IMR-90 (cell line): ENCODE data around the gene TASP1. TPM values are rescaled to one million over a fixed set of nuclear protein-coding genes. Genes with fewer than 3 reads are reported as not detected.

Experiments used
- ATAC-seq: fragments of 200-7000 bp; cut with Tn5 transposase; 2 replicates; pipeline ENCODE4 v1.9.1; 2020; ENCODE audit warnings: low read depth, mild to moderate bottlenecking, moderate library complexity
- BruUV-seq: library from RNA; stranded (reverse); fragments of 400-500 nt; replicated peaks from 2 replicates; lab custom pipeline; 2021; lab: Mats Ljungman, UMichigan
- CTCF ChIA-PET: fragments of 300-600 bp; formaldehyde crosslinking; extraction: SDS; loops from one replicate; lab custom pipeline; 2021; ENCODE audit warnings: antibody characterized with exemption; lab: Yijun Ruan, JAX
- POLR2A ChIA-PET: fragments of 300-600 bp; sonication (Branson Sonifier 250); formaldehyde crosslinking; loops from one replicate; lab custom pipeline; 2022; ENCODE audit warnings: antibody characterized with exemption; ENCODE audit not compliant: unreplicated experiment; lab: Charles Lee
- DNase-seq: peaks from one replicate; pipeline ENCODE4 v3.0.0; 2013
- H2AFZ ChIP-seq: replicated peaks from 2 replicates; pipeline ENCODE3; 2013; ENCODE audit warnings: low read length, mild to moderate bottlenecking; ENCODE audit not compliant: poor library complexity
- H2AK5ac ChIP-seq: 2 replicates; pipeline ENCODE4 v1.6.1; 2013; ENCODE audit warnings: low read depth, low read length, inconsistent platforms
- H2AK9ac ChIP-seq: replicated peaks from 2 replicates; pipeline ENCODE3; 2013; ENCODE audit warnings: mild to moderate bottlenecking, low read depth, low read length, moderate library complexity; ENCODE audit not compliant: poor library complexity
- H2BK120ac ChIP-seq: 2 replicates; pipeline ENCODE4 v1.6.1; 2013; ENCODE audit warnings: low read depth, low read length, inconsistent platforms
- H2BK15ac ChIP-seq: 3 replicates; pipeline ENCODE4 v1.6.1; 2013; ENCODE audit warnings: low read depth, low read length, inconsistent platforms
- H2BK20ac ChIP-seq: 2 replicates; pipeline ENCODE4 v1.6.1; 2013; ENCODE audit warnings: low read depth, mild to moderate bottlenecking, inconsistent platforms, low read length, moderate library complexity
- H2BK5ac ChIP-seq: 2 replicates; pipeline ENCODE4 v1.6.1; 2013; ENCODE audit warnings: mild to moderate bottlenecking, low read depth, low read length, inconsistent platforms; ENCODE audit not compliant: poor library complexity, severe bottlenecking
- H3K14ac ChIP-seq: replicated peaks from 2 replicates; pipeline ENCODE4 v1.6.1; 2013; ENCODE audit warnings: low read depth, low read length, inconsistent platforms
- H3K18ac ChIP-seq: 2 replicates; pipeline ENCODE4 v1.6.1; 2013; ENCODE audit warnings: low read depth, low read length, control low read depth
- H3K23ac ChIP-seq: 2 replicates; pipeline ENCODE4 v1.6.1; 2013; ENCODE audit warnings: low read depth, low read length, inconsistent platforms
- H3K27ac ChIP-seq: 2 replicates; pipeline ENCODE4 v1.5.1; 2013; ENCODE audit warnings: mild to moderate bottlenecking, control low read depth, low read length; ENCODE audit not compliant: insufficient read depth
- H3K27me3 ChIP-seq: 2 replicates; pipeline ENCODE4 v1.6.1; 2013; ENCODE audit warnings: low read length; ENCODE audit not compliant: control insufficient read depth, insufficient read depth
- H3K36me3 ChIP-seq: 2 replicates; pipeline ENCODE4 v1.6.1; 2013; ENCODE audit warnings: low read length, mixed read lengths; ENCODE audit not compliant: control insufficient read depth, insufficient read depth
- H3K4ac ChIP-seq: 2 replicates; pipeline ENCODE4 v1.6.1; 2013; ENCODE audit warnings: low read depth, low read length, inconsistent platforms
- H3K4me1 ChIP-seq: 2 replicates; pipeline ENCODE4 v1.6.1; 2013; ENCODE audit warnings: low read length, mixed read lengths; ENCODE audit not compliant: control insufficient read depth, insufficient read depth
- H3K4me2 ChIP-seq: 2 replicates; pipeline ENCODE4 v1.6.1; 2013; ENCODE audit warnings: low read depth, mild to moderate bottlenecking, control low read depth, low read length, moderate library complexity
- H3K4me3 ChIP-seq: 2 replicates; pipeline ENCODE4 v1.5.1; 2013; ENCODE audit warnings: low read depth, mild to moderate bottlenecking, control low read depth, low read length, moderate library complexity; ENCODE audit not compliant: insufficient read depth
- H3K56ac ChIP-seq: 2 replicates; pipeline ENCODE4 v1.6.1; 2013; ENCODE audit warnings: low read length, inconsistent platforms; ENCODE audit not compliant: insufficient read depth; ENCODE audit errors: extremely low read depth
- H3K79me1 ChIP-seq, 2 experiments: 2 replicates each; pipeline ENCODE4 v1.6.1; 2013; ENCODE audit warnings: low read length in 2 of 2, inconsistent platforms in 1 of 2, low read depth in 1 of 2
- H3K9ac ChIP-seq: 2 replicates; pipeline ENCODE4 v1.6.1; 2013; ENCODE audit warnings: low read depth, low read length, control low read depth
- H3K9me1 ChIP-seq: 2 replicates; pipeline ENCODE4 v1.6.1; 2013; ENCODE audit warnings: low read length, inconsistent platforms; ENCODE audit not compliant: insufficient read depth
- H3K9me3 ChIP-seq: 2 replicates; pipeline ENCODE4 v1.6.1; 2013; ENCODE audit warnings: low read length; ENCODE audit not compliant: control insufficient read depth, insufficient read depth
- H4K20me1 ChIP-seq: 2 replicates; pipeline ENCODE4 v1.6.1; 2013; ENCODE audit warnings: low read length, inconsistent platforms; ENCODE audit not compliant: insufficient read depth
- H4K5ac ChIP-seq: 2 replicates; pipeline ENCODE4 v1.6.1; 2013; ENCODE audit warnings: mild to moderate bottlenecking, low read depth, low read length, control low read depth
- H4K8ac ChIP-seq, 2 experiments: 2 replicates each; pipeline ENCODE4 v1.6.1; 2013; ENCODE audit warnings: low read depth in 2 of 2, low read length in 2 of 2, control low read depth in 1 of 2, inconsistent platforms in 1 of 2
- H4K91ac ChIP-seq: 2 replicates; pipeline ENCODE4 v1.6.1; 2013; ENCODE audit warnings: low read depth, low read length, inconsistent platforms; ENCODE audit not compliant: insufficient read depth
- BHLHE40 ChIP-seq: fragments of 150-350 bp; IDR thresholded peaks from 2 replicates; pipeline ENCODE4 v1.6.1; 2016; ENCODE audit warnings: mild to moderate bottlenecking, low read depth, low read length
- CEBPB ChIP-seq: IDR thresholded peaks from 2 replicates; pipeline ENCODE4 v1.6.1; 2012; ENCODE audit warnings: low read depth, low read length, improper control_type of control experiment
- CHD1 ChIP-seq: IDR thresholded peaks from 2 replicates; pipeline ENCODE4 v1.6.1; 2012; ENCODE audit warnings: low read depth, low read length, improper control_type of control experiment
- FOS ChIP-seq: fragments of 150-350 bp; IDR thresholded peaks from 2 replicates; pipeline ENCODE4 v1.6.1; 2016; ENCODE audit warnings: low read depth, low read length
- MAFK ChIP-seq: IDR thresholded peaks from 2 replicates; pipeline ENCODE4 v1.6.1; 2012; ENCODE audit warnings: low read depth, low read length, improper control_type of control experiment
- MAZ ChIP-seq: IDR thresholded peaks from 2 replicates; pipeline ENCODE4 v1.6.1; 2012; ENCODE audit warnings: low read depth, mild to moderate bottlenecking, low read length, improper control_type of control experiment, moderate library complexity, borderline replicate concordance
- MXI1 ChIP-seq: IDR thresholded peaks from 2 replicates; pipeline ENCODE4 v1.6.1; 2012; ENCODE audit warnings: low read depth, mild to moderate bottlenecking, low read length, moderate library complexity, borderline replicate concordance
- NFE2L2 ChIP-seq: fragments of 150-350 bp; IDR thresholded peaks from 2 replicates; pipeline ENCODE4 v1.6.1; 2016; ENCODE audit warnings: low read depth, mild to moderate bottlenecking, low read length
- POLR2A ChIP-seq: IDR thresholded peaks from 2 replicates; pipeline ENCODE4 v1.6.1; 2012; ENCODE audit warnings: mild to moderate bottlenecking, low read depth, low read length
- RAD21 ChIP-seq: IDR thresholded peaks from 2 replicates; pipeline ENCODE4 v1.6.1; 2012; ENCODE audit warnings: low read length, improper control_type of control experiment
- RCOR1 ChIP-seq: IDR thresholded peaks from 2 replicates; pipeline ENCODE4 v1.6.1; 2012; ENCODE audit warnings: mild to moderate bottlenecking, low read length, improper control_type of control experiment; ENCODE audit not compliant: insufficient replicate concordance
- RFX5 ChIP-seq: IDR thresholded peaks from 2 replicates; pipeline ENCODE4 v1.8.0; 2012; ENCODE audit warnings: low read depth, mild to moderate bottlenecking, low read length, moderate library complexity
- SMC3 ChIP-seq: fragments of 150-350 bp; IDR thresholded peaks from 2 replicates; pipeline ENCODE4 v1.6.1; 2016; ENCODE audit warnings: low read depth, mild to moderate bottlenecking, antibody characterized with exemption, low read length, moderate library complexity
- WGBS, 2 experiments: methylation state at CpG; one replicate each; pipeline versions ENCODE4 v1.1.5 to v1.1.7; 2013; ENCODE audit warnings: missing lambda C conversion rate in 2 of 2; ENCODE audit not compliant: insufficient read length in 1 of 2; ENCODE audit errors: extremely low coverage in 2 of 2; 5-methylcytosine and 5-hydroxymethylcytosine counted together
- dilution Hi-C: fragments of 300-500 bp; cut with HindIII; formaldehyde crosslinking; loops from one replicate; pipeline ENCODE4 v1.14.3; 2018; ENCODE audit warnings: low sequenced_read_pairs; ENCODE audit not compliant: unreplicated experiment
- in situ Hi-C: fragments of 300-500 bp; cut with MboI; formaldehyde crosslinking; loops from 3 replicates; pipeline ENCODE4 v1.14.3; 2019; ENCODE audit warnings: low sequenced_read_pairs, inconsistent platforms, mixed read lengths
- intact Hi-C: fragments of 100-400 bp; cut with micrococcal nuclease; formaldehyde crosslinking; loops from 2 replicates; pipeline ENCODE4 v1.10.0; 2022
- polyA plus RNA-seq, 3 experiments: library from polyadenylated mRNA; depleted of rRNA; stranded (reverse); fragments of >200 nt; gene quantifications; 2 replicates each; pipeline ENCODE4 v1.2.3, GENCODE V29; 2012; ENCODE audit warnings: low replicate concordance in 1 of 3
- total RNA-seq: library from RNA; depleted of rRNA; stranded (reverse); fragments of >200 nt; gene quantifications from 2 replicates; pipeline ENCODE4 v1.2.3, GENCODE V29; 2012
- TF ChIP-seq, protein P1 (sequence below): fragments of 150-350 bp; IDR thresholded peaks from 2 replicates; pipeline ENCODE4 v1.6.1; 2017; ENCODE audit warnings: mild to moderate bottlenecking, antibody characterized with exemption, low read length, low read depth
- TF ChIP-seq, protein P2 (sequence below): conservative IDR thresholded peaks from 2 replicates; pipeline ENCODE4 v1.5.1; 2012; ENCODE audit warnings: mild to moderate bottlenecking, low read depth, low read length, improper control_type of control experiment
- TF ChIP-seq, protein P3 (sequence below): fragments of 150-350 bp; IDR thresholded peaks from 2 replicates; pipeline ENCODE4 v1.6.1; 2016; ENCODE audit warnings: low read depth, mild to moderate bottlenecking, low read length, moderate library complexity, borderline replicate concordance

The TASP1 gene
- total and polyA plus RNA-seq, 2 of the 4 experiments (the other 2 are of a cell fraction): 3.9 to 7.9 TPM

DNA sequence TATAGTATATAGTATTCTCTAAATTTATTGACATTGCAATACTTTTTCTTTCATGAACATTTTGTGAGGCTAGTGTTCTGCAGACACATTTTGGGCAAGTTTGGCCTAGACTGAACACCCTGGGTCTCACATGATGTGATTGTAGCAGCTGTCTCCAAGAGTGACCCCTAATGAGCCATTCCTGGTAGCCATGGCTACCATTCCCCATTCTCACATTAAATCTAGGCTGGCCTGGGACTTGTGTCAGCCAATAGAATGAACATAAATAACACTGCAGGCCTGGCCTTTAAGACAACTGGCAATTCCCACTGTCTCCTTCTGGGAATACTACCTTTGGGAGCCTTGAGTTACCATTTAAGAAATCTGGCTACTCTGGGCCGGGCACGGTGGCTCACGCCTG is 38.0 kb upstream of the TASP1 start:
- CTCF ChIA-PET: no interaction called here
- Histone ChIP-seq H3K18ac (no peak overlapping the region; the same call in 1 of the 2 replicates), H3K9ac (no peak overlapping the region), H4K20me1 (no peaks in the 10 kb centered on the region), H3K27ac (peak overlapping the region; percentile 16; the same call in 1 of the 2 replicates), H2BK15ac (no peak overlapping the region), H2AFZ (no peak overlapping the region), H2AK9ac (no peak overlapping the region), H3K9me1 (no peaks in the 10 kb centered on the region), H2AK5ac (no peak overlapping the region), H3K56ac (no peak overlapping the region), H3K79me1 (no peaks in the 10 kb centered on the region), H4K5ac (no peak overlapping the region), H2BK20ac (no peak overlapping the region), H3K23ac (no peak overlapping the region), H3K9me3 (no peaks in the 10 kb centered on the region), H4K91ac (no peak overlapping the region), H3K4me3 (no peak overlapping the region), H4K8ac (no peak overlapping the region), H3K4me2 (no peak overlapping the region), H3K36me3 (no peaks in the 10 kb centered on the region), H3K4me1 (peaks cover 2% of the 10 kb centered on the region; the same call in 1 of the 2 replicates), H3K14ac (no peak overlapping the region), H2BK120ac (no peak overlapping the region), H3K27me3 (no peaks in the 10 kb centered on the region; the same call in 1 of the 2 replicates), H2BK5ac (no peak overlapping the region), H3K4ac (no peak overlapping the region)
- dilution Hi-C loops (no loop called here), intact Hi-C loops (no loop called here), in situ Hi-C loops (no loop called here)
- TF ChIP-seq NFE2L2: no peak
- no peak for TF ChIP-seq POLR2A
- TF ChIP-seq, protein P1, sequence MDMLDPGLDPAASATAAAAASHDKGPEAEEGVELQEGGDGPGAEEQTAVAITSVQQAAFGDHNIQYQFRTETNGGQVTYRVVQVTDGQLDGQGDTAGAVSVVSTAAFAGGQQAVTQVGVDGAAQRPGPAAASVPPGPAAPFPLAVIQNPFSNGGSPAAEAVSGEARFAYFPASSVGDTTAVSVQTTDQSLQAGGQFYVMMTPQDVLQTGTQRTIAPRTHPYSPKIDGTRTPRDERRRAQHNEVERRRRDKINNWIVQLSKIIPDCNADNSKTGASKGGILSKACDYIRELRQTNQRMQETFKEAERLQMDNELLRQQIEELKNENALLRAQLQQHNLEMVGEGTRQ: no peak
- no peak for TF ChIP-seq BHLHE40
- TF ChIP-seq RFX5: no peak
- TF ChIP-seq MAZ: no peak
- TF ChIP-seq MAFK: no peak
- TF ChIP-seq, protein P2, sequence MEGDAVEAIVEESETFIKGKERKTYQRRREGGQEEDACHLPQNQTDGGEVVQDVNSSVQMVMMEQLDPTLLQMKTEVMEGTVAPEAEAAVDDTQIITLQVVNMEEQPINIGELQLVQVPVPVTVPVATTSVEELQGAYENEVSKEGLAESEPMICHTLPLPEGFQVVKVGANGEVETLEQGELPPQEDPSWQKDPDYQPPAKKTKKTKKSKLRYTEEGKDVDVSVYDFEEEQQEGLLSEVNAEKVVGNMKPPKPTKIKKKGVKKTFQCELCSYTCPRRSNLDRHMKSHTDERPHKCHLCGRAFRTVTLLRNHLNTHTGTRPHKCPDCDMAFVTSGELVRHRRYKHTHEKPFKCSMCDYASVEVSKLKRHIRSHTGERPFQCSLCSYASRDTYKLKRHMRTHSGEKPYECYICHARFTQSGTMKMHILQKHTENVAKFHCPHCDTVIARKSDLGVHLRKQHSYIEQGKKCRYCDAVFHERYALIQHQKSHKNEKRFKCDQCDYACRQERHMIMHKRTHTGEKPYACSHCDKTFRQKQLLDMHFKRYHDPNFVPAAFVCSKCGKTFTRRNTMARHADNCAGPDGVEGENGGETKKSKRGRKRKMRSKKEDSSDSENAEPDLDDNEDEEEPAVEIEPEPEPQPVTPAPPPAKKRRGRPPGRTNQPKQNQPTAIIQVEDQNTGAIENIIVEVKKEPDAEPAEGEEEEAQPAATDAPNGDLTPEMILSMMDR: no peak
- no peak for TF ChIP-seq RAD21
- no peak for TF ChIP-seq RCOR1
- no peak for TF ChIP-seq FOS
- TF ChIP-seq CHD1: no peak
- TF ChIP-seq, protein P3, sequence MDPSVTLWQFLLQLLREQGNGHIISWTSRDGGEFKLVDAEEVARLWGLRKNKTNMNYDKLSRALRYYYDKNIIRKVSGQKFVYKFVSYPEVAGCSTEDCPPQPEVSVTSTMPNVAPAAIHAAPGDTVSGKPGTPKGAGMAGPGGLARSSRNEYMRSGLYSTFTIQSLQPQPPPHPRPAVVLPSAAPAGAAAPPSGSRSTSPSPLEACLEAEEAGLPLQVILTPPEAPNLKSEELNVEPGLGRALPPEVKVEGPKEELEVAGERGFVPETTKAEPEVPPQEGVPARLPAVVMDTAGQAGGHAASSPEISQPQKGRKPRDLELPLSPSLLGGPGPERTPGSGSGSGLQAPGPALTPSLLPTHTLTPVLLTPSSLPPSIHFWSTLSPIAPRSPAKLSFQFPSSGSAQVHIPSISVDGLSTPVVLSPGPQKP: no peak
- no peak for TF ChIP-seq SMC3
- TF ChIP-seq CEBPB: no peak
- no peak for TF ChIP-seq MXI1
- BruUV-seq: no TSS peak
- WGBS, 2 experiments: no CpG with 5 or more reads among the region's 3 CpGs
- DNase-seq (no peak), ATAC-seq (no peak)
- POLR2A ChIA-PET: no interaction called here
